Neuronal stem cell (in vitro differentiated cells): ENCODE measurements around the gene AFP.

ENCODE experiments used
- DNase-seq: peaks from one replicate; pipeline ENCODE4 v3.0.0-alpha.2; 2013; ENCODE audit warnings: low spot score
- H2AFZ ChIP-seq: one replicate; pipeline ENCODE4 v1.6.1; 2013; ENCODE audit warnings: mild to moderate bottlenecking, low read length, inconsistent platforms
- H2AK5ac ChIP-seq: 2 replicates; pipeline ENCODE4 v1.6.1; 2013; ENCODE audit warnings: low read depth, mild to moderate bottlenecking, inconsistent platforms, low read length, moderate library complexity, mixed read lengths
- H2BK120ac ChIP-seq: 2 replicates; pipeline ENCODE4 v1.6.1; 2013; ENCODE audit warnings: low read depth, mild to moderate bottlenecking, inconsistent platforms, low read length, moderate library complexity, mixed read lengths
- H2BK12ac ChIP-seq: one replicate; pipeline ENCODE4 v1.6.1; 2013; ENCODE audit warnings: low read length, inconsistent platforms
- H2BK15ac ChIP-seq: 2 replicates; pipeline ENCODE4 v1.6.1; 2013; ENCODE audit warnings: mild to moderate bottlenecking, low read length, inconsistent platforms, mixed read lengths
- H2BK5ac ChIP-seq: one replicate; pipeline ENCODE4 v1.6.1; 2013; ENCODE audit warnings: inconsistent platforms, mild to moderate bottlenecking, low read length, moderate library complexity
- H3K14ac ChIP-seq: one replicate; pipeline ENCODE4 v1.6.1; 2013; ENCODE audit warnings: low read length, inconsistent platforms
- H3K18ac ChIP-seq: 2 replicates; pipeline ENCODE4 v1.6.1; 2013; ENCODE audit warnings: low read length, inconsistent platforms
- H3K23ac ChIP-seq: 2 replicates; pipeline ENCODE4 v1.6.1; 2013; ENCODE audit warnings: low read depth, mild to moderate bottlenecking, mixed read lengths, low read length, inconsistent platforms; ENCODE audit not compliant: poor library complexity
- H3K27ac ChIP-seq: replicated peaks from 3 replicates; pipeline ENCODE4 v1.5.1; 2013; ENCODE audit warnings: low read length, inconsistent platforms
- H3K27me3 ChIP-seq, 3 experiments: 2 replicates each; pipeline ENCODE4 v1.6.1; 2013; ENCODE audit warnings: low read length in 3 of 3, mild to moderate bottlenecking in 2 of 3, inconsistent platforms in 1 of 3, low read depth in 1 of 3, mixed read lengths in 1 of 3, moderate library complexity in 1 of 3; ENCODE audit not compliant: control insufficient read depth in 3 of 3, insufficient read depth in 3 of 3
- H3K36me3 ChIP-seq, 2 donors: replicated peaks in 1 of 2; 2 replicates each; pipeline ENCODE4 v1.6.1; 2013; ENCODE audit warnings: low read length in 2 of 2; ENCODE audit not compliant: control insufficient read depth in 2 of 2, insufficient read depth in 2 of 2
- H3K4ac ChIP-seq: 2 replicates; pipeline ENCODE4 v1.6.1; 2013; ENCODE audit warnings: inconsistent platforms, mild to moderate bottlenecking, low read length, moderate library complexity
- H3K4me1 ChIP-seq, 2 donors: 1 replicate in 1 of 2; 2 replicates in 1 of 2; pipeline ENCODE4 v1.6.1; 2013; ENCODE audit warnings: low read length in 2 of 2, low read depth in 1 of 2; ENCODE audit not compliant: control insufficient read depth in 2 of 2, insufficient read depth in 1 of 2
- H3K4me2 ChIP-seq: one replicate; pipeline ENCODE4 v1.6.1; 2013; ENCODE audit warnings: mild to moderate bottlenecking, low read length, inconsistent platforms; ENCODE audit not compliant: insufficient read depth, poor library complexity, severe bottlenecking
- H3K4me3 ChIP-seq, 2 donors: 2 replicates each; pipeline ENCODE4 v1.5.1; 2013; ENCODE audit warnings: low read length in 2 of 2, mild to moderate bottlenecking in 2 of 2, inconsistent platforms in 1 of 2, moderate library complexity in 1 of 2
- H3K79me1 ChIP-seq: one replicate; pipeline ENCODE4 v1.6.1; 2013; ENCODE audit warnings: low read depth, mild to moderate bottlenecking, inconsistent platforms, low read length, moderate library complexity
- H3K9ac ChIP-seq: one replicate; pipeline ENCODE4 v1.6.1; 2013; ENCODE audit warnings: mild to moderate bottlenecking, low read depth, low read length, inconsistent platforms; ENCODE audit not compliant: poor library complexity
- H3K9me3 ChIP-seq, 2 donors: replicated peaks in 1 of 2; 2 replicates each; pipeline versions ENCODE3 to v1.6.1; 2013; ENCODE audit warnings: low read length in 2 of 2, mild to moderate bottlenecking in 2 of 2, inconsistent platforms in 1 of 2, low read depth in 1 of 2, mixed read lengths in 1 of 2, moderate library complexity in 1 of 2; ENCODE audit not compliant: control insufficient read depth in 2 of 2, insufficient read depth in 1 of 2
- H4K8ac ChIP-seq: one replicate; pipeline ENCODE4 v1.6.1; 2013; ENCODE audit warnings: low read depth, mild to moderate bottlenecking, inconsistent platforms, low read length, moderate library complexity
- H4K91ac ChIP-seq: one replicate; pipeline ENCODE4 v1.6.1; 2013; ENCODE audit warnings: low read length, low read depth, mild to moderate bottlenecking, inconsistent platforms; ENCODE audit not compliant: poor library complexity
- WGBS, 2 donors: extraction: QIAGEN DNeasy Blood & Tissue Kit; methylation state at CpG; one replicate each; pipeline ENCODE4 v1.1.7; 2013; ENCODE audit warnings: missing lambda C conversion rate in 2 of 2, mixed read lengths in 1 of 2; ENCODE audit not compliant: insufficient read length in 2 of 2, insufficient replicate concordance in 1 of 2; ENCODE audit errors: extremely low coverage in 2 of 2; 5-methylcytosine and 5-hydroxymethylcytosine counted together

AFP gene

DNA sequence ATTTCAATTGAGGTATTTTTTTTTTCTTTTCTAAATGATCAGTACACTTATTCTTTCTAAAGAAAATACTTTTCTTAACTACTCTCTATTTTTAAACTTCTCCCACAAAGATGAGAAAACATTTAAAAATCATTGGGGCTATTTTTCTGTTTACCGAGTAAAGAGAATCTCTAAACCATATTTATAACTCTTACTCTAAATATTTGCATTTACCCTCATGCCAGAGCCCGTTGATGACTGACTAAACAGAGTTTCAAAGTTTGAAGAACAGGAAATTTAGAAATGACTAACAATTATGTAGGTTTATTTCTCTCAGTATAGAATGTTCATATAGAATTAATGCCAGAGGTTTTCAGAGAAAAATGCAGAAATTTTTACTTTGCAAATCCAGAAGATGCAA is 34.6 kb upstream of the AFP start:
- no peak overlapping the region for H2AK5ac ChIP-seq
- no peaks in the 10 kb centered on the region for H3K9me3 ChIP-seq
- no peaks in the 10 kb centered on the region for H3K36me3 ChIP-seq
- H3K4me2 ChIP-seq, result no peak overlapping the region
- H3K4me1 ChIP-seq, result no peaks in the 10 kb centered on the region
- no peaks in the 10 kb centered on the region for H3K27me3 ChIP-seq
- no CpG with 5 or more reads among the region's 2 CpGs for WGBS, 2 donors
- H3K27ac ChIP-seq, result no peak overlapping the region
- DNase-seq, result no peak
- H2BK15ac ChIP-seq, result no peak overlapping the region
- H3K23ac ChIP-seq, result no peak overlapping the region
- H3K9ac ChIP-seq, result no peak overlapping the region
- H3K18ac ChIP-seq, result no peak overlapping the region
- no peak overlapping the region for H2BK120ac ChIP-seq
- no peak overlapping the region for H3K4me3 ChIP-seq
- no peak overlapping the region for H3K4ac ChIP-seq
- H2BK5ac ChIP-seq, result no peak overlapping the region
- no peaks in the 10 kb centered on the region for H3K79me1 ChIP-seq
- no peak overlapping the region for H2BK12ac ChIP-seq
- no peak overlapping the region for H3K14ac ChIP-seq
- H2AFZ ChIP-seq, result no peak overlapping the region
- H4K91ac ChIP-seq, result no peak overlapping the region
- H4K8ac ChIP-seq, result no peak overlapping the region

- no peak within 1 kb of the TSS for H4K8ac ChIP-seq
- no CpG with 5 or more reads among the region's 7 CpGs for WGBS, 2 donors
- H3K4me3 ChIP-seq, result no peak within 1 kb of the TSS
- H3K14ac ChIP-seq, result no peak within 1 kb of the TSS
- H3K4me2 ChIP-seq, result no peak within 1 kb of the TSS
- no peak within 1 kb of the TSS for H3K18ac ChIP-seq
- H3K23ac ChIP-seq, result no peak within 1 kb of the TSS
- H3K79me1 ChIP-seq, result no peaks in the 10 kb centered on the region
- no peak within 1 kb of the TSS for H2AFZ ChIP-seq
- no peak within 1 kb of the TSS for H3K9ac ChIP-seq
- no peaks in the 10 kb centered on the region for H3K4me1 ChIP-seq
- DNase-seq, result no peak
- no peaks in the 10 kb centered on the region for H3K27me3 ChIP-seq
- H3K27ac ChIP-seq, result no peak within 1 kb of the TSS
- no peak within 1 kb of the TSS for H2BK120ac ChIP-seq
- no peak within 1 kb of the TSS for H2BK12ac ChIP-seq
- no peaks in the 10 kb centered on the region for H3K36me3 ChIP-seq
- H3K9me3 ChIP-seq, result no peaks in the 10 kb centered on the region
- no peak within 1 kb of the TSS for H2BK15ac ChIP-seq
- H3K4ac ChIP-seq, result no peak within 1 kb of the TSS
- H2AK5ac ChIP-seq, result no peak within 1 kb of the TSS
- no peak within 1 kb of the TSS for H4K91ac ChIP-seq
- H2BK5ac ChIP-seq, result no peak within 1 kb of the TSS
Observed at GRCh38 chr4:73404042-73404441, 32.0 kb upstream of the AFP start, which contains the start of gene ALB. Gene ALB, plus strand, starts transcription at chr4:73404287. Its CDS starts 41 bp downstream, at chr4:73404328.

DNA sequence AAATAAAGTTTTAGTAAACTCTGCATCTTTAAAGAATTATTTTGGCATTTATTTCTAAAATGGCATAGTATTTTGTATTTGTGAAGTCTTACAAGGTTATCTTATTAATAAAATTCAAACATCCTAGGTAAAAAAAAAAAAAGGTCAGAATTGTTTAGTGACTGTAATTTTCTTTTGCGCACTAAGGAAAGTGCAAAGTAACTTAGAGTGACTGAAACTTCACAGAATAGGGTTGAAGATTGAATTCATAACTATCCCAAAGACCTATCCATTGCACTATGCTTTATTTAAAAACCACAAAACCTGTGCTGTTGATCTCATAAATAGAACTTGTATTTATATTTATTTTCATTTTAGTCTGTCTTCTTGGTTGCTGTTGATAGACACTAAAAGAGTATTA is 31.6 kb upstream of the AFP start:
- Histone ChIP-seq H3K27ac (no peak overlapping the region), H3K14ac (no peak overlapping the region), H3K4me1 (no peaks in the 10 kb centered on the region), H2AFZ (no peak overlapping the region), H3K9me3 (no peaks in the 10 kb centered on the region), H4K8ac (no peak overlapping the region), H2BK120ac (no peak overlapping the region), H2BK5ac (no peak overlapping the region), H3K36me3 (no peaks in the 10 kb centered on the region), H2BK12ac (no peak overlapping the region), H3K23ac (no peak overlapping the region), H3K4me3 (no peak overlapping the region), H4K91ac (no peak overlapping the region), H3K27me3 (no peaks in the 10 kb centered on the region), H3K18ac (no peak overlapping the region), H3K9ac (no peak overlapping the region), H2BK15ac (no peak overlapping the region), H3K4me2 (no peak overlapping the region), H2AK5ac (no peak overlapping the region), H3K4ac (no peak overlapping the region), H3K79me1 (no peaks in the 10 kb centered on the region)
- WGBS, 2 donors, result no CpG with 5 or more reads among the region's 1 CpG
- DNase-seq, result no peak

DNA sequence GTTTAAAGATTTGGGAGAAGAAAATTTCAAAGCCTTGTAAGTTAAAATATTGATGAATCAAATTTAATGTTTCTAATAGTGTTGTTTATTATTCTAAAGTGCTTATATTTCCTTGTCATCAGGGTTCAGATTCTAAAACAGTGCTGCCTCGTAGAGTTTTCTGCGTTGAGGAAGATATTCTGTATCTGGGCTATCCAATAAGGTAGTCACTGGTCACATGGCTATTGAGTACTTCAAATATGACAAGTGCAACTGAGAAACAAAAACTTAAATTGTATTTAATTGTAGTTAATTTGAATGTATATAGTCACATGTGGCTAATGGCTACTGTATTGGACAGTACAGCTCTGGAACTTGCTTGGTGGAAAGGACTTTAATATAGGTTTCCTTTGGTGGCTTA is 30.9 kb upstream of the AFP start:
- no peaks in the 10 kb centered on the region for H3K4me1 ChIP-seq
- H2AFZ ChIP-seq, result no peak overlapping the region
- no peaks in the 10 kb centered on the region for H3K9me3 ChIP-seq
- no peak overlapping the region for H2BK5ac ChIP-seq
- H3K18ac ChIP-seq, result no peak overlapping the region
- H2BK12ac ChIP-seq, result no peak overlapping the region
- H3K9ac ChIP-seq, result no peak overlapping the region
- H3K14ac ChIP-seq, result no peak overlapping the region
- H4K8ac ChIP-seq, result no peak overlapping the region
- H3K79me1 ChIP-seq, result no peaks in the 10 kb centered on the region
- H3K36me3 ChIP-seq, result no peaks in the 10 kb centered on the region
- H2AK5ac ChIP-seq, result no peak overlapping the region
- no peak overlapping the region for H3K4ac ChIP-seq
- no peak overlapping the region for H3K4me3 ChIP-seq
- no peak overlapping the region for H3K4me2 ChIP-seq
- no peak for DNase-seq
- no peak overlapping the region for H3K27ac ChIP-seq
- no peak overlapping the region for H4K91ac ChIP-seq
- H3K27me3 ChIP-seq, result no peaks in the 10 kb centered on the region
- no CpG with 5 or more reads among the region's 2 CpGs for WGBS, 2 donors
- H3K23ac ChIP-seq, result no peak overlapping the region
- H2BK15ac ChIP-seq, result no peak overlapping the region
- H2BK120ac ChIP-seq, result no peak overlapping the region
